D721Med (cell line): ENCODE results near the gene INPP5D.

Experiments
- DNase-seq: peaks from one replicate; pipeline ENCODE4 v3.0.0; 2011; ENCODE audit warnings: low spot score; ENCODE audit not compliant: insufficient read length
- FAIRE-seq: peaks from 2 replicates; lab custom pipeline; 2011; peaks lifted over from hg19 to GRCh38; lab: Jason Lieb, UNC
- TF ChIP-seq, protein P1 (sequence below): IDR thresholded peaks from 2 replicates; pipeline ENCODE4 v1.5.1; 2012; ENCODE audit warnings: mild to moderate bottlenecking, control low read depth; ENCODE audit not compliant: insufficient read depth; ENCODE audit errors: missing control alignments

Gene INPP5D

GRCh38 chr2:233115121-233115520 lies 55.0 kb downstream of the INPP5D start:
- TF ChIP-seq, protein P1, sequence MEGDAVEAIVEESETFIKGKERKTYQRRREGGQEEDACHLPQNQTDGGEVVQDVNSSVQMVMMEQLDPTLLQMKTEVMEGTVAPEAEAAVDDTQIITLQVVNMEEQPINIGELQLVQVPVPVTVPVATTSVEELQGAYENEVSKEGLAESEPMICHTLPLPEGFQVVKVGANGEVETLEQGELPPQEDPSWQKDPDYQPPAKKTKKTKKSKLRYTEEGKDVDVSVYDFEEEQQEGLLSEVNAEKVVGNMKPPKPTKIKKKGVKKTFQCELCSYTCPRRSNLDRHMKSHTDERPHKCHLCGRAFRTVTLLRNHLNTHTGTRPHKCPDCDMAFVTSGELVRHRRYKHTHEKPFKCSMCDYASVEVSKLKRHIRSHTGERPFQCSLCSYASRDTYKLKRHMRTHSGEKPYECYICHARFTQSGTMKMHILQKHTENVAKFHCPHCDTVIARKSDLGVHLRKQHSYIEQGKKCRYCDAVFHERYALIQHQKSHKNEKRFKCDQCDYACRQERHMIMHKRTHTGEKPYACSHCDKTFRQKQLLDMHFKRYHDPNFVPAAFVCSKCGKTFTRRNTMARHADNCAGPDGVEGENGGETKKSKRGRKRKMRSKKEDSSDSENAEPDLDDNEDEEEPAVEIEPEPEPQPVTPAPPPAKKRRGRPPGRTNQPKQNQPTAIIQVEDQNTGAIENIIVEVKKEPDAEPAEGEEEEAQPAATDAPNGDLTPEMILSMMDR, result no peak
- no peak for DNase-seq
- FAIRE-seq, result no peak

DNA sequence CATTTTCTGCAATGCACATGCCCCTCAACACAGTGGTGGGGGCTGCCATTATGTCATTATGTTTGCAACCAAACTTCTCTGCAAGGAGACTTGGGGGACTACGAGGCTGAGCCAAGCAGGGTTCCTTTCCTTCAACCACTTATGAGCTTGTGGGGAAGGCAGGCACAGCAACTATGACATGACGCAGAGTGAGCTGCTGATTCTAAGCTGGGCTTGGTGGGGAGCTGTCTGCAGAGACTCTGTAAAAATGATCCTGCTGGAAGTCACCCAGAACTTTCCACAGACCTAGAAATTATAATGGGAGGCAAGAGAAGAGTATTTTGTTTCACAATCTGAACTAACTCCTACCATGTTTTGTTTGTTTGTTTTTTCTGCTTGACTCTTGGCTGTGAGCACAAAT lies 55.6 kb downstream of the INPP5D start:
- no peak for FAIRE-seq
- no peak for DNase-seq
- TF ChIP-seq, protein P1, result no peak

DNA sequence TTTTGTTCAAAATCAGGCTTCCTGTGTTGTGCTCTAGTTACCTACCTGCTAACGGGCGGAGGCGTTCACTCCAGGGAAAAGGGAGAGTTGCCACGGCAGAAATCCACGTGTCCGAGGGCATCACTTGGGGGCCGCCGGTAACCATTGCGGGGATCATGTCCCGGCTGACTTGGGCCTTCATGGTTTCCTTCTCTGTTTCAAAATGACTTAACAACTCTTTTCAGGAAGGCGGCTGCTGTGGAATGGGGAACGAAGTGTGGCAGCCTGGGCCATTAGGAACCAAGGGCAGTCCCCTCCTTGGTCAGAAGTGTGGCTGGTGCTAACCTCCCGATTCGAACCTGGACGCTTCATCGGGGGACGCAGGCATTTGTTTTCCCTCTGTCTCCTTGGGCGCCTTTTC lies 56.8 kb downstream of the INPP5D start:
- FAIRE-seq, result no peak
- TF ChIP-seq, protein P1, result no peak

GRCh38 chr2:233117351-233117750 lies 57.2 kb downstream of the INPP5D start:
- DNase-seq (no peak), FAIRE-seq (no peak)
- TF ChIP-seq, protein P1, result no peak

More for the DNA sequence above, 56.8 kb downstream of the INPP5D start:
- no peak for DNase-seq

GRCh38 chr2:233117811-233118647 lies 57.9 kb downstream of the INPP5D start:
- DNase-seq, result no peak
- FAIRE-seq, result no peak
- TF ChIP-seq, protein P1, result no peak

- TF ChIP-seq, protein P1, result no peak
- no peak for FAIRE-seq
- no peak for DNase-seq
Measured at GRCh38 chr2:233118648-233119000, 58.5 kb downstream of the INPP5D start.

DNA sequence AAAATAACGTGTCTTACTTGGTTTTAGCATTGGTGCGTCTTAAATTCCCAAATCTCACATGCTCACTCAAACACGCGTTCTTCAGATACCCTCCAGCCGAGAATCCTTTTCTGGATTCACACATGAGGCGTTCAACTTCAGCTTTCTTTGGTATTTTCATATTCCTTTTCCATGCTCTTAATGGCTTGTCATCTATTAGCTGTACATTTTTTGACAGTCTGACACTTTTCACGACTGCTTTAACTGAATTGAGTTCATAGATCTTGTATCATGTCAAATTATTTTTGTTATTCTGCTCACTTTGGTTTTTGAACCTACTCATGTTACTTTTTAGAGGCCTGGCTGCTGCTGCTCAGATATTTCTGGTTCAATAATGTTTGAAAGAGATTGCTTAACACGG lies 59.0 kb downstream of the INPP5D start:
- TF ChIP-seq, protein P1, result no peak
- FAIRE-seq, result no peak
- DNase-seq, result no peak
